ENCODE results near the gene FGG.
A peak's percentile ranks its signal among the peaks of the same experiment; 100 is the strongest.
"Not testable (repeated sequence)": the region's sequence is repeated elsewhere in the genome, so short reads cannot be mapped to it uniquely, and the experiment has no call there.

FGG gene

GRCh38 chr4:154611833-154612232, 623 bp downstream of the FGG start:
- DNase-seq (ENCODE audit: low spot score): no peak

- no peak for DNase-seq (ENCODE audit: low spot score)
Observed at GRCh38 chr4:154610582-154610981, 1.9 kb downstream of the FGG start.

- no peak for DNase-seq (ENCODE audit: low spot score)
Observed at GRCh38 chr4:154609532-154609931, 2.9 kb downstream of the FGG start.

GRCh38 chr4:154608361-154609252, 3.8 kb downstream of the FGG start:
- DNase-seq (ENCODE audit: low spot score): no peak

- no peak for DNase-seq (ENCODE audit: low spot score)
Observed at GRCh38 chr4:154606728-154607723, 5.4 kb downstream of the FGG start.

GRCh38 chr4:154604696-154605200, 7.7 kb downstream of the FGG start:
- DNase-seq (ENCODE audit: low spot score): no peak

GRCh38 chr4:154603033-154603943, 9.2 kb downstream of the FGG start:
- DNase-seq (ENCODE audit: low spot score): no peak

- no peak for DNase-seq (ENCODE audit: low spot score)
Observed at GRCh38 chr4:154602404-154603020, 9.9 kb downstream of the FGG start.

GRCh38 chr4:154597798-154598774, 14.4 kb downstream of the FGG start:
- DNase-seq (ENCODE audit: low spot score): no peak

GRCh38 chr4:154597281-154597680, 15.2 kb downstream of the FGG start:
- not testable (repeated sequence) for DNase-seq (ENCODE audit: low spot score)

GRCh38 chr4:154595807-154596206, 16.6 kb downstream of the FGG start:
- DNase-seq (ENCODE audit: low spot score): no peak

- not testable (repeated sequence) for DNase-seq (ENCODE audit: low spot score)
Observed at GRCh38 chr4:154594343-154594742, 18.1 kb downstream of the FGG start.

GRCh38 chr4:154593868-154594267, 18.6 kb downstream of the FGG start:
- no peak for DNase-seq (ENCODE audit: low spot score)

GRCh38 chr4:154591890-154592289, 20.6 kb downstream of the FGG start:
- no peak for DNase-seq (ENCODE audit: low spot score)

GRCh38 chr4:154590329-154591006, 22.0 kb downstream of the FGG start, which contains the start of gene FGA:
TSS of gene FGA (minus strand) at chr4:154590742. CDS start at chr4:154590687, 55 bp downstream.
- DNase-seq (ENCODE audit: low spot score): peak; percentile 11

- no peak for DNase-seq (ENCODE audit: low spot score)
Observed at GRCh38 chr4:154589296-154590197, 22.9 kb downstream of the FGG start.

GRCh38 chr4:154588198-154588597, 24.3 kb downstream of the FGG start:
- no peak for DNase-seq (ENCODE audit: low spot score)
